H1 (cell line): ENCODE results near the gene SLC2A8. TPM values are rescaled to one million over a fixed set of nuclear protein-coding genes. Genes with fewer than 3 reads are reported as not detected.

Source experiments
- BACH1 ChIP-seq: IDR thresholded peaks from 2 replicates; pipeline ENCODE4 v1.6.1; 2012; ENCODE audit warnings: low read length, improper control_type of control experiment
- CHD2 ChIP-seq: IDR thresholded peaks from 2 replicates; pipeline ENCODE4 v1.6.1; 2012; ENCODE audit warnings: low read length, improper control_type of control experiment
- E2F6 ChIP-seq: IDR thresholded peaks from 2 replicates; pipeline ENCODE4 v1.6.1; 2012; ENCODE audit warnings: inconsistent platforms
- JUND ChIP-seq: IDR thresholded peaks from 2 replicates; pipeline ENCODE4 v1.6.1; 2011; ENCODE audit warnings: mild to moderate bottlenecking, improper control_type of control experiment, low read length
- KDM4A ChIP-seq: IDR thresholded peaks from one replicate; pipeline ENCODE4 v1.7.1; 2012; ENCODE audit warnings: low read depth, mild to moderate bottlenecking, moderate library complexity, low read length, inconsistent platforms; ENCODE audit not compliant: severe bottlenecking
- PHF8 ChIP-seq: fragments of 200-600 bp; sonication (generic); conservative IDR thresholded peaks from 2 replicates; pipeline ENCODE4 v1.7.1; 2012; ENCODE audit warnings: low read depth, mild to moderate bottlenecking, inconsistent platforms, low read length, moderate library complexity
- POLR2AphosphoS5 ChIP-seq: IDR thresholded peaks from 2 replicates; pipeline ENCODE4 v1.6.1; 2011; ENCODE audit warnings: low read depth, low read length
- SRF ChIP-seq: IDR thresholded peaks from 2 replicates; pipeline ENCODE4 v1.6.1; 2011; ENCODE audit warnings: mild to moderate bottlenecking, low read depth, low read length, moderate library complexity
- TAF1 ChIP-seq: IDR thresholded peaks from 2 replicates; pipeline ENCODE4 v1.6.1; 2011; ENCODE audit warnings: mild to moderate bottlenecking, low read depth, low read length
- TAF7 ChIP-seq: optimal IDR thresholded peaks from 2 replicates; pipeline ENCODE3; 2011; ENCODE audit warnings: low read depth, mild to moderate bottlenecking, inconsistent platforms, low read length, moderate library complexity, borderline replicate concordance
- polyA plus RNA-seq, 7 experiments: library from polyadenylated mRNA; depleted of rRNA in 3 of 7; stranded (reverse) in 5 of 7; unstranded in 2 of 7; fragments of >200 nt in 5 of 7; fragments of 200-250 nt in 2 of 7; gene quantifications; 1 replicate in 5 of 7; 2 replicates in 1 of 7; 4 replicates in 1 of 7; pipeline versions ENCODE4 v1.2.1 to v1.2.3, GENCODE V29; 2011 to 2013; ENCODE audit warnings: missing spikeins in 2 of 7, mixed read lengths in 2 of 7
- total RNA-seq: library from RNA; stranded (reverse); fragmentation: NEBNext Ultra II Directional; extraction: Animal tissue kit (Norgen Biotek cat#: 25700); gene quantifications from 2 replicates; pipeline ENCODE4 v1.2.1, GENCODE V29; 2021
- TF ChIP-seq, protein P1 (sequence below), 3 experiments: IDR thresholded peaks; 1 replicate in 2 of 3; 2 replicates in 1 of 3; pipeline versions ENCODE4 v1.5.1 to v1.6.1; 2011; ENCODE audit warnings: low read length in 3 of 3, mild to moderate bottlenecking in 3 of 3, inconsistent platforms in 2 of 3, low read depth in 1 of 3, moderate library complexity in 1 of 3; ENCODE audit not compliant: insufficient read depth in 1 of 3; ENCODE audit errors: control extremely low read depth in 1 of 3

Gene SLC2A8
- total and polyA plus RNA-seq, 2 of the 8 experiments (the other 6 are each of a cell fraction or from before 2014, with no cell fraction given): 24.6 to 36.4 TPM

- TF ChIP-seq TAF7 (peak; percentile 7), PHF8 (no peak), TAF1 (no peak), SRF (no peak), KDM4A (no peak), BACH1 (no peak), JUND (no peak), POLR2AphosphoS5 (peak; percentile 86), CHD2 (no peak), E2F6 (no peak)
- TF ChIP-seq, protein P1, sequence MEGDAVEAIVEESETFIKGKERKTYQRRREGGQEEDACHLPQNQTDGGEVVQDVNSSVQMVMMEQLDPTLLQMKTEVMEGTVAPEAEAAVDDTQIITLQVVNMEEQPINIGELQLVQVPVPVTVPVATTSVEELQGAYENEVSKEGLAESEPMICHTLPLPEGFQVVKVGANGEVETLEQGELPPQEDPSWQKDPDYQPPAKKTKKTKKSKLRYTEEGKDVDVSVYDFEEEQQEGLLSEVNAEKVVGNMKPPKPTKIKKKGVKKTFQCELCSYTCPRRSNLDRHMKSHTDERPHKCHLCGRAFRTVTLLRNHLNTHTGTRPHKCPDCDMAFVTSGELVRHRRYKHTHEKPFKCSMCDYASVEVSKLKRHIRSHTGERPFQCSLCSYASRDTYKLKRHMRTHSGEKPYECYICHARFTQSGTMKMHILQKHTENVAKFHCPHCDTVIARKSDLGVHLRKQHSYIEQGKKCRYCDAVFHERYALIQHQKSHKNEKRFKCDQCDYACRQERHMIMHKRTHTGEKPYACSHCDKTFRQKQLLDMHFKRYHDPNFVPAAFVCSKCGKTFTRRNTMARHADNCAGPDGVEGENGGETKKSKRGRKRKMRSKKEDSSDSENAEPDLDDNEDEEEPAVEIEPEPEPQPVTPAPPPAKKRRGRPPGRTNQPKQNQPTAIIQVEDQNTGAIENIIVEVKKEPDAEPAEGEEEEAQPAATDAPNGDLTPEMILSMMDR (IDR thresholded peaks at IDR 0.05; ENCODE audit: control extremely low read depth in 1 of 3, insufficient read depth in 1 of 3, low read depth in 1 of 3, low read length in 3 of 3): no peak
Measured at GRCh38 chr9:127444921-127445850, 48.2 kb downstream of the SLC2A8 start (continued).
